ENCODE measurements around the gene SOSTDC1. TPM values are rescaled to one million over a fixed set of nuclear protein-coding genes. Genes with fewer than 3 reads are reported as not detected.

Gene SOSTDC1
- total RNA-seq, 2 experiments from 2014 or later: not detected

GRCh38 chr7:16428672-16429071 lies 36.9 kb downstream of the SOSTDC1 start:
- no peak overlapping the region for H3K4me3 Mint-ChIP-seq
- no peaks in the 10 kb centered on the region for H3K9me3 Mint-ChIP-seq
- no peaks in the 10 kb centered on the region for H3K36me3 Mint-ChIP-seq (ENCODE audit: low read depth)
- ATAC-seq: no peak
- POLR2A ChIA-PET: no interaction called here
- H3K27me3 Mint-ChIP-seq: no peaks in the 10 kb centered on the region
- no peaks in the 10 kb centered on the region for H3K4me1 Mint-ChIP-seq (ENCODE audit: low read depth)
- intact Hi-C loops (cut with micrococcal nuclease): loop anchor here (10.0 kb wide), 1 partner anchor 334 kb away; no protein-coding TSS in a partner anchor
- CTCF ChIA-PET: interaction anchor here (1.6 kb wide), 1 partner anchor 136 kb away, joined by 6 read pairs; no protein-coding TSS in a partner anchor
- TF ChIP-seq CTCF (IDR thresholded peaks at IDR 0.05): no peak
- no peak overlapping the region for H3K27ac Mint-ChIP-seq
- no peak for DNase-seq

DNA sequence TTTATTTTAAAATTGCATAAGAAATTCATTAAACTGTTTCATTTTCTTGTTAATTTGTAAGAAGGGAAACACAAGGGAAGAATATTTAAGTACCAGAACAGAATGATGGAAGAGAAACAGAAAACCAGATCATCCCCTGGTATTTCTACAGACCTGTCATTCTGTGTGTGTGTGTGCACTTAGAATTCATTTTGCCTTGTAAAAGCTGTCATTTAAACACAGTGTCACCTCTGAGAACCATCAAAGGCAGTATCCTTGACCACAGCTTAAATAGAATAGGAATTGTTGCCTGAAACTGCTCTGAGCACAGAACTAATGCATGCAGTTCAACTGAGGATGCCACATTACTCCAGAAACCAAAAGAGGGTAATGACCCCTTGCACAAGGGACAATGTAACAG lies 37.4 kb downstream of the SOSTDC1 start:
- POLR2A ChIA-PET: no interaction called here
- no peaks in the 10 kb centered on the region for H3K9me3 Mint-ChIP-seq
- no peak for ATAC-seq

GRCh38 chr7:16423761-16424160 lies 41.8 kb downstream of the SOSTDC1 start:
- Mint-ChIP-seq H3K4me3 (no peak overlapping the region), H3K27me3 (no peaks in the 10 kb centered on the region), H3K9me3 (no peaks in the 10 kb centered on the region), H3K4me1 (ENCODE audit: low read depth) (peaks cover 18% of the 10 kb centered on the region), H3K36me3 (ENCODE audit: low read depth) (peaks cover under 1% of the 10 kb centered on the region), H3K27ac (no peak overlapping the region)
- POLR2A ChIA-PET: interaction anchor here (0.9 kb wide), 1 partner anchor 160 kb away, joined by 3 read pairs; no protein-coding TSS in a partner anchor
- CTCF ChIA-PET: interaction anchor here (0.8 to 1.2 kb wide), 3 partner anchors 8 to 141 kb away, joined by 3 read pairs; no protein-coding TSS in a partner anchor
- intact Hi-C loops (cut with micrococcal nuclease): loop anchor here (10.0 kb wide), 1 partner anchor 329 kb away; no protein-coding TSS in a partner anchor
- ATAC-seq: no peak
- no peak for DNase-seq
- TF ChIP-seq CTCF (IDR thresholded peaks at IDR 0.05): no peak

More for the DNA sequence above, 37.4 kb downstream of the SOSTDC1 start:
- no peak for DNase-seq
- CTCF ChIA-PET: interaction anchor here (1.6 kb wide), 1 partner anchor 137 kb away, joined by 6 read pairs; no protein-coding TSS in a partner anchor
- Mint-ChIP-seq H3K4me1 (ENCODE audit: low read depth) (no peaks in the 10 kb centered on the region), H3K27me3 (no peaks in the 10 kb centered on the region), H3K27ac (no peak overlapping the region), H3K4me3 (no peak overlapping the region), H3K36me3 (ENCODE audit: low read depth) (no peaks in the 10 kb centered on the region)
- intact Hi-C loops (cut with micrococcal nuclease): loop anchor here (10.0 kb wide), 1 partner anchor 333 kb away; no protein-coding TSS in a partner anchor
- TF ChIP-seq CTCF (IDR thresholded peaks at IDR 0.05): no peak

DNA sequence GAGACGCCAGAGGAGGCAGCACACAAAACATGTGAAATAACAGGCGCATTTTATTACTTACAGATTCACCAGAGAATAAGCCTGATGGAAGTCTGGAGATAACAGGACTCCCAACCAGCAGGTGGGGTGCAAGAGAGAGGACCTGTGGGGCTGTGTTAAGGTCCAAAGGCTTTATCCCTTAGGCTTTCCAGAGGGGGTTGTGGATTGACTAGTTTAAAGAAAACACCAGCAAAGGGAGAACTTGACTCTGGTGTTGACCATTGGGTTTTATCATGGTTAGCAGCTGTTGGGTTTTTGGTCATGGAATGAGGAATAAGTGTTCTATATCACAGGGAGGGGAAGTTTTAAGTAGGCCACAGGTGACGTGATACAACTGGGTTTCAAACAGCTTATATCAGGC lies 42.6 kb downstream of the SOSTDC1 start:
- H3K9me3 Mint-ChIP-seq: peaks cover 3% of the 10 kb centered on the region
- intact Hi-C loops (cut with micrococcal nuclease): loop anchor here (10.0 kb wide), 1 partner anchor 328 kb away; no protein-coding TSS in a partner anchor
- ChIA-PET POLR2A (interaction anchor here (0.9 kb wide), 1 partner anchor 161 kb away, joined by 3 read pairs; no protein-coding TSS in a partner anchor), CTCF (interaction anchor here (0.6 to 4.0 kb wide), 4 partner anchors 8 to 142 kb away, joined by 3 to 25 read pairs (median 4); no protein-coding TSS in a partner anchor)
- H3K27ac Mint-ChIP-seq: peak overlapping the region; percentile 34
- DNase-seq: no peak
- peaks cover 1% of the 10 kb centered on the region for H3K36me3 Mint-ChIP-seq (ENCODE audit: low read depth)
- peaks cover 24% of the 10 kb centered on the region for H3K4me1 Mint-ChIP-seq (ENCODE audit: low read depth)
- no peak for TF ChIP-seq CTCF (IDR thresholded peaks at IDR 0.05)
- ATAC-seq: no peak
- H3K27me3 Mint-ChIP-seq: no peaks in the 10 kb centered on the region
- H3K4me3 Mint-ChIP-seq: no peak overlapping the region

GRCh38 chr7:16422103-16422435 lies 43.5 kb downstream of the SOSTDC1 start:
- POLR2A ChIA-PET: interaction anchor here (1.7 to 2.4 kb wide), 2 partner anchors 11 to 225 kb away, joined by 13 to 22 read pairs; partner anchors contain the start of genes ANKMY2 and BZW2
- intact Hi-C loops (cut with micrococcal nuclease): loop anchor here (10.0 kb wide), 1 partner anchor 327 kb away; no protein-coding TSS in a partner anchor
- Mint-ChIP-seq H3K27me3 (no peaks in the 10 kb centered on the region), H3K27ac (peak overlapping the region; percentile 77), H3K4me3 (peak overlapping the region; percentile 67), H3K4me1 (ENCODE audit: low read depth) (peaks cover 24% of the 10 kb centered on the region), H3K36me3 (ENCODE audit: low read depth) (peaks cover 1% of the 10 kb centered on the region), H3K9me3 (peaks cover 3% of the 10 kb centered on the region)
- TF ChIP-seq CTCF (IDR thresholded peaks at IDR 0.05): no peak
- ATAC-seq (no peak), DNase-seq (no peak)
- CTCF ChIA-PET: interaction anchor here (0.6 to 4.0 kb wide), 4 partner anchors 10 to 143 kb away, joined by 3 to 27 read pairs (median 16); no protein-coding TSS in a partner anchor

Data from activated CD8-positive, alpha-beta T cell treated with anti-CD3 and anti-CD28 coated beads for 36 hours (primary cell).